NT2/D1 (cell line): ENCODE data around the gene P2RY6.
"Not testable (repeated sequence)": the region's sequence is repeated elsewhere in the genome, so short reads cannot be mapped to it uniquely, and the experiment has no call there.

ENCODE experiments used
- DNase-seq: peaks from one replicate; pipeline ENCODE4 v3.0.0-alpha.2; 2011; ENCODE audit warnings: low read depth, low spot score
- H3K27me3 ChIP-seq: 2 replicates; pipeline ENCODE4 v1.6.0; 2011; ENCODE audit warnings: mild to moderate bottlenecking; ENCODE audit not compliant: insufficient read length, insufficient read depth
- H3K36me3 ChIP-seq: 2 replicates; pipeline ENCODE4 v1.6.1; 2011; ENCODE audit warnings: mild to moderate bottlenecking, low read length, mixed read lengths; ENCODE audit not compliant: insufficient read depth, insufficient read length
- H3K4me1 ChIP-seq: 2 replicates; pipeline ENCODE4 v1.5.1; 2011; ENCODE audit not compliant: insufficient read depth, insufficient read length
- H3K4me3 ChIP-seq: 2 replicates; pipeline ENCODE4 v1.5.1; 2011; ENCODE audit warnings: low read depth; ENCODE audit not compliant: insufficient read length
- H3K9ac ChIP-seq: 2 replicates; pipeline ENCODE4 v1.6.0; 2011; ENCODE audit warnings: low read depth; ENCODE audit not compliant: insufficient read length
- H3K9me3 ChIP-seq: 2 replicates; pipeline ENCODE4 v1.5.1; 2011; ENCODE audit warnings: mild to moderate bottlenecking, low read length; ENCODE audit not compliant: insufficient read depth
- SUZ12 ChIP-seq: IDR thresholded peaks from 2 replicates; pipeline ENCODE4 v1.6.1; 2011; ENCODE audit not compliant: insufficient read length, insufficient read depth; ENCODE audit errors: extremely low read depth
- YY1 ChIP-seq: IDR thresholded peaks from 2 replicates; pipeline ENCODE4 v1.6.1; 2011; ENCODE audit not compliant: insufficient read length, insufficient read depth
- ZNF274 ChIP-seq: IDR thresholded peaks from 2 replicates; pipeline ENCODE4 v1.6.1; 2011; ENCODE audit warnings: mild to moderate bottlenecking, low read depth, low read length

The P2RY6 gene

GRCh38 chr11:73269459-73270015, 2.6 kb upstream of the P2RY6 start:
- no peak for TF ChIP-seq ZNF274
- TF ChIP-seq SUZ12: no peak
- TF ChIP-seq YY1: no peak
- Histone ChIP-seq H3K9me3 (no peaks in the 10 kb centered on the region), H3K27me3 (no peaks in the 10 kb centered on the region), H3K36me3 (no peaks in the 10 kb centered on the region), H3K9ac (no peak overlapping the region), H3K4me3 (no peak overlapping the region), H3K4me1 (peaks cover 22% of the 10 kb centered on the region)
- DNase-seq: no peak

GRCh38 chr11:73270016-73270854, 1.9 kb upstream of the P2RY6 start:
- no peak for TF ChIP-seq YY1
- no peak for TF ChIP-seq ZNF274
- no peak for TF ChIP-seq SUZ12
- Histone ChIP-seq H3K36me3 (no peaks in the 10 kb centered on the region), H3K9me3 (no peaks in the 10 kb centered on the region), H3K9ac (no peak overlapping the region), H3K4me1 (peaks cover 28% of the 10 kb centered on the region), H3K27me3 (no peaks in the 10 kb centered on the region), H3K4me3 (no peak overlapping the region)
- DNase-seq: no peak

- Histone ChIP-seq H3K27me3 (no peaks in the 10 kb centered on the region), H3K4me1 (peaks cover 30% of the 10 kb centered on the region)
Observed at GRCh38 chr11:73270855-73271477, 1.2 kb upstream of the P2RY6 start.

GRCh38 chr11:73271478-73271865, 666 bp upstream of the P2RY6 start:
- not testable (repeated sequence) for H3K4me3 ChIP-seq, DNase-seq, H3K9ac ChIP-seq, H3K36me3 ChIP-seq, H3K27me3 ChIP-seq, H3K9me3 ChIP-seq
- peaks cover 30% of the 10 kb centered on the region for H3K4me1 ChIP-seq

More at GRCh38 chr11:73270855-73271477, 1.2 kb upstream of the P2RY6 start:
- Histone ChIP-seq H3K9ac (no peak overlapping the region), H3K4me3 (no peak overlapping the region), H3K9me3 (no peaks in the 10 kb centered on the region), H3K36me3 (no peaks in the 10 kb centered on the region)
- TF ChIP-seq ZNF274 (no peak), SUZ12 (no peak), YY1 (no peak)
- DNase-seq: no peak

GRCh38 chr11:73272680-73273038, 521 bp downstream of the P2RY6 start:
- Histone ChIP-seq H3K36me3 (no peaks in the 10 kb centered on the region), H3K4me1 (peaks cover 27% of the 10 kb centered on the region), H3K9me3 (no peaks in the 10 kb centered on the region), H3K9ac (no peak overlapping the region), H3K4me3 (no peak overlapping the region), H3K27me3 (no peaks in the 10 kb centered on the region)
- no peak for TF ChIP-seq ZNF274
- no peak for TF ChIP-seq SUZ12
- no peak for TF ChIP-seq YY1
- no peak for DNase-seq

GRCh38 chr11:73273222-73273895, 1.2 kb downstream of the P2RY6 start:
- Histone ChIP-seq H3K4me1 (peaks cover 27% of the 10 kb centered on the region), H3K9ac (no peak overlapping the region), H3K27me3 (no peaks in the 10 kb centered on the region), H3K36me3 (no peaks in the 10 kb centered on the region), H3K9me3 (no peaks in the 10 kb centered on the region), H3K4me3 (no peak overlapping the region)
- DNase-seq: no peak
- no peak for TF ChIP-seq SUZ12

- not testable (repeated sequence) for H3K27me3 ChIP-seq, H3K4me3 ChIP-seq, H3K9me3 ChIP-seq, H3K36me3 ChIP-seq, H3K9ac ChIP-seq, DNase-seq
- H3K4me1 ChIP-seq: peaks cover 27% of the 10 kb centered on the region
Observed at GRCh38 chr11:73274191-73274590, 2.1 kb downstream of the P2RY6 start.
